ENCODE measurements around the gene CRHR1.

CRHR1 gene

GRCh38 chr17:45747911-45748310 lies 36.2 kb upstream of the CRHR1 start:
- Histone ChIP-seq H3K27ac (ENCODE audit: low read depth, low read length) (no peak overlapping the region), H3K9me3 (ENCODE audit: control insufficient read depth in 1 of 2, low read length in 2 of 2) (no peaks in the 10 kb centered on the region), H3K27me3 (ENCODE audit: control insufficient read depth in 1 of 2, insufficient read depth in 2 of 2, low read length in 2 of 2) (peaks cover 5 to 7% of the 10 kb centered on the region in 2 donors), H3K4me1 (ENCODE audit: control insufficient read depth in 1 of 2, insufficient read depth in 2 of 2, low read length in 2 of 2) (no peaks in the 10 kb centered on the region), H3K36me3 (ENCODE audit: control insufficient read depth in 1 of 2, insufficient read depth in 2 of 2, low read length in 2 of 2) (no peaks in the 10 kb centered on the region), H3K9ac (ENCODE audit: low read depth in 1 of 2, low read length in 2 of 2) (no peak overlapping the region), H3K4me3 (ENCODE audit: low read depth in 1 of 2, low read length in 2 of 2) (no peak overlapping the region)

- H3K9ac ChIP-seq (ENCODE audit: low read depth in 1 of 2, low read length in 2 of 2): no peak overlapping the region
- no peak overlapping the region for H3K27ac ChIP-seq (ENCODE audit: low read depth, low read length)
- H3K9me3 ChIP-seq (ENCODE audit: control insufficient read depth in 1 of 2, low read length in 2 of 2): no peaks in the 10 kb centered on the region
- no peak overlapping the region for H3K4me3 ChIP-seq (ENCODE audit: low read depth in 1 of 2, low read length in 2 of 2)
- H3K36me3 ChIP-seq (ENCODE audit: control insufficient read depth in 1 of 2, insufficient read depth in 2 of 2, low read length in 2 of 2): no peaks in the 10 kb centered on the region
- H3K27me3 ChIP-seq (ENCODE audit: control insufficient read depth in 1 of 2, insufficient read depth in 2 of 2, low read length in 2 of 2): peaks cover under 1 to 9% of the 10 kb centered on the region in 2 donors
- no peaks in the 10 kb centered on the region for H3K4me1 ChIP-seq (ENCODE audit: control insufficient read depth in 1 of 2, insufficient read depth in 2 of 2, low read length in 2 of 2)
Observed at GRCh38 chr17:45748731-45749310, 35.3 kb upstream of the CRHR1 start.

GRCh38 chr17:45749831-45750335 lies 34.2 kb upstream of the CRHR1 start:
- no peak overlapping the region for H3K4me3 ChIP-seq (ENCODE audit: low read depth in 1 of 2, low read length in 2 of 2)
- H3K36me3 ChIP-seq (ENCODE audit: control insufficient read depth in 1 of 2, insufficient read depth in 2 of 2, low read length in 2 of 2): no peaks in the 10 kb centered on the region
- peaks cover 0 to 9% of the 10 kb centered on the region in 2 donors for H3K27me3 ChIP-seq (ENCODE audit: control insufficient read depth in 1 of 2, insufficient read depth in 2 of 2, low read length in 2 of 2)
- no peak overlapping the region for H3K27ac ChIP-seq (ENCODE audit: low read depth, low read length)
- no peak overlapping the region for H3K9ac ChIP-seq (ENCODE audit: low read depth in 1 of 2, low read length in 2 of 2)
- H3K9me3 ChIP-seq (ENCODE audit: control insufficient read depth in 1 of 2, low read length in 2 of 2): no peaks in the 10 kb centered on the region
- no peaks in the 10 kb centered on the region for H3K4me1 ChIP-seq (ENCODE audit: control insufficient read depth in 1 of 2, insufficient read depth in 2 of 2, low read length in 2 of 2)

GRCh38 chr17:45750779-45751440 lies 33.2 kb upstream of the CRHR1 start:
- H3K4me3 ChIP-seq (ENCODE audit: low read depth in 1 of 2, low read length in 2 of 2): no peak overlapping the region
- H3K27me3 ChIP-seq (ENCODE audit: control insufficient read depth in 1 of 2, insufficient read depth in 2 of 2, low read length in 2 of 2): peaks cover 0 to 9% of the 10 kb centered on the region in 2 donors
- H3K36me3 ChIP-seq (ENCODE audit: control insufficient read depth in 1 of 2, insufficient read depth in 2 of 2, low read length in 2 of 2): no peaks in the 10 kb centered on the region
- no peaks in the 10 kb centered on the region for H3K4me1 ChIP-seq (ENCODE audit: control insufficient read depth in 1 of 2, insufficient read depth in 2 of 2, low read length in 2 of 2)
- H3K9ac ChIP-seq (ENCODE audit: low read depth in 1 of 2, low read length in 2 of 2): no peak overlapping the region
- H3K9me3 ChIP-seq (ENCODE audit: control insufficient read depth in 1 of 2, low read length in 2 of 2): no peaks in the 10 kb centered on the region
- H3K27ac ChIP-seq (ENCODE audit: low read depth, low read length): no peak overlapping the region

GRCh38 chr17:45751466-45751865 lies 32.7 kb upstream of the CRHR1 start:
- Histone ChIP-seq H3K9ac (ENCODE audit: low read depth in 1 of 2, low read length in 2 of 2) (no peak overlapping the region), H3K36me3 (ENCODE audit: control insufficient read depth in 1 of 2, insufficient read depth in 2 of 2, low read length in 2 of 2) (no peaks in the 10 kb centered on the region), H3K27ac (ENCODE audit: low read depth, low read length) (no peak overlapping the region), H3K27me3 (ENCODE audit: control insufficient read depth in 1 of 2, insufficient read depth in 2 of 2, low read length in 2 of 2) (peaks cover 0 to 9% of the 10 kb centered on the region in 2 donors), H3K4me3 (ENCODE audit: low read depth in 1 of 2, low read length in 2 of 2) (no peak overlapping the region), H3K4me1 (ENCODE audit: control insufficient read depth in 1 of 2, insufficient read depth in 2 of 2, low read length in 2 of 2) (no peaks in the 10 kb centered on the region), H3K9me3 (ENCODE audit: control insufficient read depth in 1 of 2, low read length in 2 of 2) (no peaks in the 10 kb centered on the region)

GRCh38 chr17:45752246-45752645 lies 31.9 kb upstream of the CRHR1 start:
- Histone ChIP-seq H3K4me3 (ENCODE audit: low read depth in 1 of 2, low read length in 2 of 2) (no peak overlapping the region), H3K27ac (ENCODE audit: low read depth, low read length) (no peak overlapping the region), H3K9ac (ENCODE audit: low read depth in 1 of 2, low read length in 2 of 2) (no peak overlapping the region), H3K27me3 (ENCODE audit: control insufficient read depth in 1 of 2, insufficient read depth in 2 of 2, low read length in 2 of 2) (peaks cover 0 to 9% of the 10 kb centered on the region in 2 donors), H3K4me1 (ENCODE audit: control insufficient read depth in 1 of 2, insufficient read depth in 2 of 2, low read length in 2 of 2) (no peaks in the 10 kb centered on the region), H3K9me3 (ENCODE audit: control insufficient read depth in 1 of 2, low read length in 2 of 2) (no peaks in the 10 kb centered on the region), H3K36me3 (ENCODE audit: control insufficient read depth in 1 of 2, insufficient read depth in 2 of 2, low read length in 2 of 2) (no peaks in the 10 kb centered on the region)

GRCh38 chr17:45753645-45754225 lies 30.4 kb upstream of the CRHR1 start:
- no peaks in the 10 kb centered on the region for H3K36me3 ChIP-seq (ENCODE audit: control insufficient read depth in 1 of 2, insufficient read depth in 2 of 2, low read length in 2 of 2)
- H3K4me1 ChIP-seq (ENCODE audit: control insufficient read depth in 1 of 2, insufficient read depth in 2 of 2, low read length in 2 of 2): no peaks in the 10 kb centered on the region
- H3K9ac ChIP-seq (ENCODE audit: low read depth in 1 of 2, low read length in 2 of 2): no peak overlapping the region
- no peak overlapping the region for H3K4me3 ChIP-seq (ENCODE audit: low read depth in 1 of 2, low read length in 2 of 2)
- no peaks in the 10 kb centered on the region for H3K9me3 ChIP-seq (ENCODE audit: control insufficient read depth in 1 of 2, low read length in 2 of 2)
- H3K27ac ChIP-seq (ENCODE audit: low read depth, low read length): no peak overlapping the region
- peaks cover 0 to 17% of the 10 kb centered on the region in 2 donors for H3K27me3 ChIP-seq (ENCODE audit: control insufficient read depth in 1 of 2, insufficient read depth in 2 of 2, low read length in 2 of 2)

GRCh38 chr17:45755050-45755449 lies 29.1 kb upstream of the CRHR1 start:
- peaks cover 0 to 17% of the 10 kb centered on the region in 2 donors for H3K27me3 ChIP-seq (ENCODE audit: control insufficient read depth in 1 of 2, insufficient read depth in 2 of 2, low read length in 2 of 2)
- no peaks in the 10 kb centered on the region for H3K4me1 ChIP-seq (ENCODE audit: control insufficient read depth in 1 of 2, insufficient read depth in 2 of 2, low read length in 2 of 2)
- H3K9me3 ChIP-seq (ENCODE audit: control insufficient read depth in 1 of 2, low read length in 2 of 2): no peaks in the 10 kb centered on the region
- H3K27ac ChIP-seq (ENCODE audit: low read depth, low read length): no peak overlapping the region
- no peaks in the 10 kb centered on the region for H3K36me3 ChIP-seq (ENCODE audit: control insufficient read depth in 1 of 2, insufficient read depth in 2 of 2, low read length in 2 of 2)
- no peak overlapping the region for H3K9ac ChIP-seq (ENCODE audit: low read depth in 1 of 2, low read length in 2 of 2)
- H3K4me3 ChIP-seq (ENCODE audit: low read depth in 1 of 2, low read length in 2 of 2): no peak overlapping the region

- H3K27ac ChIP-seq (ENCODE audit: low read depth, low read length): no peak overlapping the region
- H3K9ac ChIP-seq (ENCODE audit: low read depth in 1 of 2, low read length in 2 of 2): no peak overlapping the region
- H3K4me3 ChIP-seq (ENCODE audit: low read depth in 1 of 2, low read length in 2 of 2): no peak overlapping the region
- peaks cover 0 to 17% of the 10 kb centered on the region in 2 donors for H3K27me3 ChIP-seq (ENCODE audit: control insufficient read depth in 1 of 2, insufficient read depth in 2 of 2, low read length in 2 of 2)
- no peaks in the 10 kb centered on the region for H3K36me3 ChIP-seq (ENCODE audit: control insufficient read depth in 1 of 2, insufficient read depth in 2 of 2, low read length in 2 of 2)
- H3K9me3 ChIP-seq (ENCODE audit: control insufficient read depth in 1 of 2, low read length in 2 of 2): no peaks in the 10 kb centered on the region
- no peaks in the 10 kb centered on the region for H3K4me1 ChIP-seq (ENCODE audit: control insufficient read depth in 1 of 2, insufficient read depth in 2 of 2, low read length in 2 of 2)
Observed at GRCh38 chr17:45756266-45756991, 27.7 kb upstream of the CRHR1 start.

Data from duodenal mucosa (tissue), 2 donors.